NCI-H510A (cell line): ENCODE results near the gene CABCOCO1.
"Not testable (repeated sequence)": the region's sequence is repeated elsewhere in the genome, so short reads cannot be mapped to it uniquely, and the experiment has no call there.

Experiments used
- DNase-seq: peaks from one replicate; lab custom pipeline; 2025; lab: John Stamatoyannopoulos, UW

Gene CABCOCO1

GRCh38 chr10:61719475-61719874, 56.7 kb downstream of the CABCOCO1 start:
- DNase-seq = not testable (repeated sequence)

DNA sequence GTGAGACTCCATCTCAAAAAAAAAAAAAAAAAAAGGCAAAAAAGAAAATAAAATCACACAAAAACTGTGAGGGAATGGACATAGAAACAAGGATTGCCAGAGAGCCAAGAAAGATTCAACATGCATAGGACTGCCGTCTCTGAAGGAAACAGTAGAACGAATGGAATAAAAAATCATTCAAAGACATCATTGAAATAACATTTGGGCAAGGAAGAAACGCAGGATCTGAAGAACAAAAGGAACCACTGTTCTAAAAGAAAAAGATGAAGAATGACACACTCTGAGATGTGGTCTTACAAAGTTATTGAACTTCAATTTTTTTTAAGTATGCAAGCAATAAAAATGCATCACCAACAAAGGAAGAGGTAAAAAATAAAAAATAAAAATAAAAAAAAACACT, 57.2 kb downstream of the CABCOCO1 start:
- no peak for DNase-seq

DNA sequence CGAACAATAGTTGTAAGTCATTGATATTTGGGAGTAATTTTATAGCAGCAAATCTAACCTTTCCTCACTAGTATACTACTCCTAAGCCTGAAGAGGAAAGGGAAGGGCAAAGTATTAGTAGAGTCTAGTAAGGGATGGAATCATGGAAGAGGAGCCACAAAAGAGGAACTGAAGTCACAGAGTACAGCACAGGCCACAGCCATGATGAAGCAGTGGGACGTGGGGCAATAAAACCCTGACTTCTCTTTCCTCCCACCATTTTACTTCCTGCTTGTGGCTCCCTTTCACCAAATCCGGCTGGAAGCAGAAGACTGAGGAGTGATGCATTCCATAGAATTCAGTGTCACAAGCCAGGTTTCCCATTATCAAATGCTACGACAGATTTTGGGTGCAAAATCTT, 58.7 kb downstream of the CABCOCO1 start:
- no peak for DNase-seq

- DNase-seq = not testable (repeated sequence)
These were observed 62.5 kb downstream of the CABCOCO1 start for GRCh38 chr10:61725221-61725620.

DNA sequence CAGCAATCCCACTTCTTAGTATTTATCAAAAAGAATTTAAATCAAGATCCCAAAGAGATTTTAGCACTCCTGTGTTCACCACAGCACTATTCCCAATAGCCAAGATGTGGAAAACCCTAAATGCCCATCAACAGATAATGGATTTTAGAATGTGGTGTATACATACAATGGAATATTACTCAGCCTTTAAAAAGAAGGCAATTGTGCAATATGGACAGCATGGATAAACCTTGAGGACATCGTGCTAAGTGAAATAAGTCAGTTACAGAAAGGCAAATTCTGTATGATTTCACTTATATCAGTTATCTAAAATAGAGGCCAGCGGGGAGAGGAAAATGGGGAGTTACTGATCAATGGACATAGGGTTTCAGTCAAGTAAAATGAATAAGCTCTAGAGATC, 66.9 kb downstream of the CABCOCO1 start:
- no peak for DNase-seq

DNA sequence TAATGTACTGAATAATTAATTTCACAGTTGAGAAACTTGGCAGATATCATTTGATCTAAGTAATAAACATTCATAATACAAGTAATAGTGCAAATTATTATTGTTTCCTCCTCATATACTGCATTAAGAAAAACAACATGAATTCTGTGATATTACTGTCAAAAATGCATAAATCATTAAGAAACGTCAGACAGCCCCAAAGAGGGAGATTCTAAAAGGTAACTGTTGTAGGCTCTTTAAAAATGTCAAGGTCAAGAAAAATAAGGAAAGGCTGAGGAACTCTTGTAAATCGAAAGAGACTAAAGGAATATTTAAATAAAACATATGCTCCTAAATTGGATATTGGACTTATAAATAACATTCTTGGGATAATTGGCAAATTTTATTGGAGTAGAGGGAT, 67.9 kb downstream of the CABCOCO1 start:
- no peak for DNase-seq

GRCh38 chr10:61731638-61732037, 68.9 kb downstream of the CABCOCO1 start:
- DNase-seq = no peak

DNA sequence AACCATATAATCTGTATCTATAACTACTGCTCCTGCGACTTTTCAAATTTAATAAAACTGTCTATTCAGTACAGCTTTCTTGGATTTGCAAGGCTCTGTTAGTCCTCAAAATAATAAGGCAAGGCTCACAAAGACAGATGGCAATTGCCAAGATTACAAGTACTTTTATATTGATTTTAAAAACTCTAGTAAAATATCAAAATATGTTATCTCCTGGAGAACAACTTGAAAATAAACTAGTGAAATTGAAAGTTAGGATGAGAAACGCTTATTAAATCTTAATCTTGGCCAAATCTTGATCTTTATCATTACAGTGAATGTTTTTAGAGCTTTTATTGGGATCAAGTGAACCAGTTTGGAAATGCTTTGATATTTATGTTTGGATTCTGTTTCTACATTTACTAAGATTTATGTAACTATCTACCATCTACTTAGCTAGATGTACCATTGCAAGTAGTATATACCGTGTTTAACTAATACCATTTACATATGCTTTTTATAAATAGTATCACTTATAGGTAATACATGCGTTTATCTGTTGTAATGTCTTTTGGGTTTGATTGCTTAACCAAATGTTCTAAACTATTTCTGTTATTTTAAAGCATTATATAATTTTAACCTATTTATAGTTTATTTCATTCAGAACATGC, 70.0 kb downstream of the CABCOCO1 start:
- no peak for DNase-seq

DNA sequence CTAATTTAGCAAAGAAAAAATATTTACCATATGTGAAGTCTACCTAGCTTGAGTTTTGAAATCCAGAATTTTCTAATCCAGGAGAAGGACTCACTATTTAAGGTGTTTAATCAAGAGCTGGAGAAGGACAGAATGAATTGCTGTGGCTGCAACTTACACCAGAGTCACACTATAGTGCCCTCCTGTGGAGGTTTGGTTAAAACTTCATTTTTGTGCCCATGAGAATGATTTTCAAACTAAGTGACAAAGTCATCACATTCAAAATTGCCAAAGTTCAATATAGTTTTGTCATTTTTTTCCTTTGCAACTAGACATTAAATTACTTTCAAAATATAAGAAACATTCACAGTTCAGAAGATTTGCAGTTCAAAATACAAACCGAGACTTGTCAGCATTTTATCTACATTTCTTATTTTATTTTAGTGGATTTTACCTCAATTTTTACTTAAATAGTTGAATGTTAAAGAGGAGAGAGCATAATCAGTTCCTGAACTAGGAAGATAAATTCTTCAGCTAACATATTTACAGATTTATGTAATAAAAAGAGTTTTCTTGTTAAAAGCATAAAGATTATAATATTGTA, 70.7 kb downstream of the CABCOCO1 start:
- DNase-seq = no peak

- no peak for DNase-seq
These were observed 73.2 kb downstream of the CABCOCO1 start for GRCh38 chr10:61735882-61736281.

- DNase-seq = not testable (repeated sequence)
These were observed 74.7 kb downstream of the CABCOCO1 start for GRCh38 chr10:61737455-61737854.

DNA sequence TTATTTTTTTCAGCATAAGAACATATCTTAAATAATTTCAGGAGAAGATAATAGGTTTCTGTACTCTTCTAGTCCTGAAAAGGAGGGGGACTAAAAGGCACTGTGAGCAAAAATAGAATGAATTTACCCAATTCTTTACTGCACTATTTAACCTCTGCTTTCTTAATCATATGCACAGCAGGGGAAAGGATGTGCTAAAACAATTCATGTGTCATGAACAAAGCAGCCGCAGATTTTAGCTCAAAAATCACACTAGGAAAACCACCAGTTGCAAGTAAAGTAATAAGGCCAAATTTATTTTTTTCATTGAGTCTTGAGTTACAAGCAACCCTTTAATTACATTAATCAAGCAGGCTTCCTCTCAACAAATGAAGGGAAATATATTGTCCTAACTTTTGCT, 80.1 kb downstream of the CABCOCO1 start:
- no peak for DNase-seq

DNA sequence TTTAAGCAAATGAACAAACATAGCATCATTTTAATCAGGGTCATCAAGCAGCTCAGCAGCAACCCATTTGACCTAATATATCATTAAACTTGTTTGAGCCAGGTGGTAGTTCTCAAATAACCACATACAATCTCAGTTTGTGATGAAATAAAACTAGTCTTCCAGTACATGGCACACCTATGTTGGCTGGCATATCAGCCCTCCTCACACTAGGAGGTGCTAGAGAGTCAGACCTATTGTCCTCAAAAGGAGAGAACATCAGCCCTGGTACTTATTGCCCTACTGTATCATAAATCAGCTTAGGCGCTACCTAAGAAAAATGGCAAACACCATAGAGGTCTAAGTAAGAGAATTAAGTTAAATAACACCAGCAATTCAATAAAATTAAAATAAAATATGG, 81.7 kb downstream of the CABCOCO1 start:
- DNase-seq = no peak

DNA sequence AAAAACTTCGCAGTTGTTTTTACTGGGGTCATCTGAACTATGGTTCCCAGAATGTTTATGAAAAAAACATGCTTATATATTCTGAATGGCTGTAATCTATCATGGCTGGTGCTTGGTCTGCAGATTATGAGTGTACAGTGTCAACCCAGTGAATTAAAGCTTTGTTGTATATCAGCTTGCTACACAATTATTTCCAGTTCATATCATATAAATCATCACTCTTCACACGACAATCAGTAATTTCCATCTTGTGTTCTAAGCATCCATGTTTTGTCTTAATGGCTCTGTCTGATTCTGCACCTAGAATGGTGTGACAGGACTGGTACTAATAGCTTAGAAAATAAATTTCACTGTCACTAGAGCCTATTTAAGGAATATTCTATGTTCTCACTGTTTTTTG, 83.6 kb downstream of the CABCOCO1 start:
- no peak for DNase-seq

DNA sequence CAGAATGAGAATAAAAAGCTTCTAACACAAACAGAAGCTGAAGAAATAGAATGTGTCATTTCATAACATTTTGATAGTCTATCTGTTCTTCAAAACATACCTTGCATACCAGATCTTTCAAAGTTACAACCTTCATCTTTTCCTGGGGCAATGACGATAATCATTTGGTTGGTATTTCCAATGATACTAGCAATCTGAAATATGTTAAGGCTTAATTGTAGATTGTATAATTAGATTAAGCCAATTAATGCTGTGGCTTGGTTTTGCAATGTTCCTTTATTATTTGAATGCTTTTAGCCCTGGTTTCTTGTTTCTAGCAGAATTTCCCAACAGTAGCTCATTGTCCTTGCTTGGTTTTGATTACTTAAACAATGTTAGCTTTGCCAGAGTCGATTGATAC, 84.6 kb downstream of the CABCOCO1 start:
- no peak for DNase-seq

DNA sequence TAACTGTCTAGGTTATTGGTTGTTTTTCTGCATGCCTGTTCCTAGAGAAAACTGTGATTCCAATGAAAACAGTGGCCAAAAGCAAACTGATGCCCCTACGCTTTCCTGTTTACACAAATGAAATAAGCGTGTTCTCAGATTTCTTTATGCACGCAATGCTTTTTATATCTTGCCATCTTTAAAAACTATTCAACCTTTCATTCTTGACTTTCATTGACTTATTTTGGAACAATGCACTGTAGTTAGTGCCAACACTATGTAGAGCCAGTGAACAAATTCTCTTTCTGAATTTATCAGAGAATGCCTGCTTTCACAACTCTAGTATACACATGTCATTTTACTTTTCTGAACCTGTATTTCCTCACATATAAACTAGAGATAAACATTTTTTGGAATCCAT, 86.6 kb downstream of the CABCOCO1 start:
- no peak for DNase-seq

- no peak for DNase-seq
These were observed 88.3 kb downstream of the CABCOCO1 start for GRCh38 chr10:61750943-61751471.

DNA sequence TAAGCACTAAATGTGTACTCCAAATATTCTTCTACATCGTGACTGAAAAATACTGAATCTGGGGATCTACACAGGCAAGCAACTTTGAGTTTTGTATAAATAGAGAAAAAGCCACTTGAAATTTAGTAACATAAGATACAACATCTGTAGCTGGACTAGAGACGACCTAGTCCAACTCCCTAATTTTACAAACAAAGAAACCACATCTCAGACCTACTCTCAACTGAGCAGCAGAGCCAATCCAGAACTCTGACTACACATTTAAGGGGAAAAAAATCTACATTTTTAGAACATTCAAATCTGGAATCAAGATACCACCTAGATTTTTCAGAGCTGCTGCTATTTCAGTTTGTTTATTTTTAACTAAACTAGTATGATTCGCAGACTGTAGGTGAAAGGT, 88.9 kb downstream of the CABCOCO1 start:
- no peak for DNase-seq

- no peak for DNase-seq
These were observed 89.6 kb downstream of the CABCOCO1 start for GRCh38 chr10:61752111-61753011.

- DNase-seq = no peak
These were observed 90.7 kb downstream of the CABCOCO1 start for GRCh38 chr10:61753453-61753852.

GRCh38 chr10:61754587-61755550, 92.1 kb downstream of the CABCOCO1 start:
- no peak for DNase-seq

DNA sequence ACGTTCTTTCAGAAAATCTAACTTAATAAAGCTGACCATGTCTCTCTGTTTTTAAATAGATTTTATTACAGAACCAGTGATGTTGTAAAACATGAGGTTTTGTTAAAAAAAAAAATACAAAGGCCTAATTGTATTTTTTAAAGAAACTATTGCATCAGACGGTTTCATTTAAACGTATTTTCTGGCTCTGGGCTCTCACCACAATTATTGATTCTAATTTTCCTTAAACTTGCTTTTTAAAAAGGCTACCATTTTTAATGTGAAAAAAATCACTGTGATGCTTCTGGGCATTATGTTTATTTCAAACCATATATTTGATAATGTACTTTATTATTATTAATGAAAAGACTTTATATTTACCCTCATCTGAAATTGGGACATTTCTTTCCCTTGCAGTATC, 94.3 kb downstream of the CABCOCO1 start:
- no peak for DNase-seq
